ENCODE results near the gene NME3.
"Not testable (repeated sequence)": the region's sequence is repeated elsewhere in the genome, so short reads cannot be mapped to it uniquely, and the experiment has no call there.

NME3 gene

GRCh38 chr16:1771188-1771863 lies at the start of gene NME3:
Gene NME3 (minus strand): TSS chr16:1771543. CDS start chr16:1771534, 9 bp downstream.
- no peak for DNase-seq

- DNase-seq, result no peak
Measured at GRCh38 chr16:1820946-1821290, 49.6 kb upstream of the NME3 start.

GRCh38 chr16:1820096-1820945 lies 49.0 kb upstream of the NME3 start:
- DNase-seq, result no peak

GRCh38 chr16:1819611-1820010 lies 48.3 kb upstream of the NME3 start:
- no peak for DNase-seq

- no peak for DNase-seq
Measured at GRCh38 chr16:1818873-1819525, 47.7 kb upstream of the NME3 start.

- no peak for DNase-seq
Measured at GRCh38 chr16:1818204-1818872, 47.0 kb upstream of the NME3 start.

GRCh38 chr16:1817716-1818115 lies 46.4 kb upstream of the NME3 start:
- DNase-seq, result no peak

GRCh38 chr16:1817276-1817589 lies 45.9 kb upstream of the NME3 start:
- no peak for DNase-seq

GRCh38 chr16:1816396-1817275 lies 45.3 kb upstream of the NME3 start:
- no peak for DNase-seq

GRCh38 chr16:1815461-1815860 lies 44.1 kb upstream of the NME3 start:
- DNase-seq, result no peak

GRCh38 chr16:1812732-1813163 lies 41.4 kb upstream of the NME3 start:
- DNase-seq, result peak; percentile 80

- no peak for DNase-seq
Measured at GRCh38 chr16:1810536-1810935, 39.2 kb upstream of the NME3 start.

GRCh38 chr16:1810106-1810505 lies 38.8 kb upstream of the NME3 start:
- no peak for DNase-seq

GRCh38 chr16:1809281-1809801 lies 38.0 kb upstream of the NME3 start:
- no peak for DNase-seq

GRCh38 chr16:1808691-1809090 lies 37.3 kb upstream of the NME3 start:
- DNase-seq, result no peak

- DNase-seq, result no peak
Measured at GRCh38 chr16:1807626-1808025, 36.3 kb upstream of the NME3 start.

GRCh38 chr16:1800701-1801100 lies 29.4 kb upstream of the NME3 start:
- DNase-seq, result no peak

GRCh38 chr16:1799263-1799662 lies 27.9 kb upstream of the NME3 start:
- DNase-seq, result not testable (repeated sequence)

GRCh38 chr16:1794908-1795666 lies 23.7 kb upstream of the NME3 start:
- DNase-seq, result no peak

- no peak for DNase-seq
Measured at GRCh38 chr16:1794221-1794871, 23.0 kb upstream of the NME3 start.
